Heart right ventricle (tissue), 16 donors: Measurements from ENCODE around the gene MTUS2. TPM values are rescaled to one million over a fixed set of nuclear protein-coding genes. Genes with fewer than 3 reads are reported as not detected.

ENCODE experiments used
- ATAC-seq, 8 donors: fragments of 200-7000 bp; cut with Tn5 transposase; one replicate each; pipeline ENCODE4 v1.9.1; 2020; ENCODE audit warnings: mild to moderate bottlenecking in 8 of 8, moderate library complexity in 8 of 8, moderate number of reproducible peaks in 1 of 8
- DNase-seq, 2 donors: peaks; one replicate each; pipeline ENCODE4 v3.0.0-alpha.2; 2020
- H3K27ac ChIP-seq, 10 donors: fragments of 200-600 bp; sonication (generic) in 2 of 10; one replicate each; pipeline versions ENCODE4 v1.5.0 to v1.8.0; 2020 to 2022; ENCODE audit warnings: mild to moderate bottlenecking in 3 of 10
- H3K27me3 ChIP-seq, 7 donors: fragments of 200-600 bp; one replicate each; pipeline ENCODE4 v1.8.0; 2021 to 2022; ENCODE audit warnings: mild to moderate bottlenecking in 2 of 7
- H3K36me3 ChIP-seq, 9 donors: fragments of 200-600 bp; sonication (generic) in 1 of 9; one replicate each; pipeline versions ENCODE4 v1.5.0 to v1.8.0; 2020 to 2022; ENCODE audit warnings: mild to moderate bottlenecking in 2 of 9
- H3K4me1 ChIP-seq, 9 donors: fragments of 200-600 bp; sonication (generic) in 1 of 9; one replicate each; pipeline versions ENCODE4 v1.5.0 to v1.8.0; 2020 to 2022; ENCODE audit warnings: mild to moderate bottlenecking in 4 of 9
- H3K4me3 ChIP-seq, 10 donors: fragments of 200-600 bp; sonication (generic) in 2 of 10; one replicate each; pipeline versions ENCODE4 v1.5.0 to v1.8.0; 2020 to 2022; ENCODE audit warnings: mild to moderate bottlenecking in 7 of 10, moderate library complexity in 2 of 10
- H3K9me3 ChIP-seq, 11 donors: fragments of 200-600 bp in 10 of 11; sonication (generic) in 2 of 11; one replicate each; pipeline versions ENCODE4 v1.5.0 to v1.8.0; 2013 to 2022; ENCODE audit warnings: mild to moderate bottlenecking in 2 of 11, control low read depth in 1 of 11, moderate library complexity in 1 of 11
- WGBS, 2 donors: extraction: QIAGEN DNeasy Blood & Tissue Kit; methylation state at CpG; one replicate each; pipeline ENCODE4 v1.1.7; 2013; ENCODE audit warnings: inconsistent platforms in 1 of 2; 5-methylcytosine and 5-hydroxymethylcytosine counted together
- intact Hi-C, 10 donors: fragments of 100-400 bp; cut with DNase I; formaldehyde crosslinking; loops; one replicate each; pipeline versions ENCODE4 v1.11.1 to v1.14.2; 2022
- polyA plus RNA-seq, 2 donors: library from polyadenylated mRNA; stranded (reverse); fragments of 200-250 nt; gene quantifications; one replicate each; pipeline ENCODE4 v1.2.3, GENCODE V29; 2013
- total RNA-seq, 10 donors: library from RNA; stranded (reverse); fragmentation: NEBNext Ultra II Directional in 3 of 10; extraction: Animal tissue kit (Norgen Biotek cat#: 25700) in 3 of 10; gene quantifications; one replicate each; pipeline versions ENCODE4 v1.2.1 to v1.2.4, GENCODE V29; 2021 to 2023
- TF ChIP-seq, protein P1 (sequence below), 9 donors: fragments of 200-600 bp; sonication (generic) in 2 of 9; IDR thresholded peaks; one replicate each; pipeline versions ENCODE4 v1.5.0 to v1.8.0; 2021 to 2022; ENCODE audit warnings: antibody characterized with exemption in 9 of 9, mild to moderate bottlenecking in 5 of 9, moderate library complexity in 1 of 9
- donor health status: Arrhythmogenic right ventricular cardiomyopathy.
- donor health status: ischemic (EF 13 %, LVEDD 7.1; RV severe dilation, severe dysfunction).
- donor health status: healthy with polysubstance abuse.
- donor health status: DM: no; HTN: yes; CAD: no.
- donor health status: DM: no; HTN: no; CAD: no.
- donor health status: ischemic (EF 25% LVEDD 6.9; RV normal size, moderate dysfunction).
- donor health status: ischemic (EF 25% LVEDD 5.7; RV mildly dilated, moderate dysfunction).
- donor health status: healthy.
- donor health status: DM: yes; HTN: yes; CAD: no.
- donor health status: Ischemic cardiomyopathy.
- donor health status: ischemic (EF 35%, LVEDD 5.7; RV mildly dilated, moderate dysfunction).
- donor health status: nonischemic (EF 11% LVEDD 7.7; RV severe dilation, severe dysfunction).
- donor health status: DM: yes; HTN: yes; CAD: no.
- donor health status: PGD.
- donor health status: ischemic (EF 29% LVEDD 5.4; RV normal size, mild dysfunction).
- donor health status: nonischemic (EF 23%, LVEDD 6.1; RV moderate dilation, normal function).

Gene MTUS2
- total and polyA plus RNA-seq, 12 donors, result 18.7 to 159 (median 65.6) TPM

DNA sequence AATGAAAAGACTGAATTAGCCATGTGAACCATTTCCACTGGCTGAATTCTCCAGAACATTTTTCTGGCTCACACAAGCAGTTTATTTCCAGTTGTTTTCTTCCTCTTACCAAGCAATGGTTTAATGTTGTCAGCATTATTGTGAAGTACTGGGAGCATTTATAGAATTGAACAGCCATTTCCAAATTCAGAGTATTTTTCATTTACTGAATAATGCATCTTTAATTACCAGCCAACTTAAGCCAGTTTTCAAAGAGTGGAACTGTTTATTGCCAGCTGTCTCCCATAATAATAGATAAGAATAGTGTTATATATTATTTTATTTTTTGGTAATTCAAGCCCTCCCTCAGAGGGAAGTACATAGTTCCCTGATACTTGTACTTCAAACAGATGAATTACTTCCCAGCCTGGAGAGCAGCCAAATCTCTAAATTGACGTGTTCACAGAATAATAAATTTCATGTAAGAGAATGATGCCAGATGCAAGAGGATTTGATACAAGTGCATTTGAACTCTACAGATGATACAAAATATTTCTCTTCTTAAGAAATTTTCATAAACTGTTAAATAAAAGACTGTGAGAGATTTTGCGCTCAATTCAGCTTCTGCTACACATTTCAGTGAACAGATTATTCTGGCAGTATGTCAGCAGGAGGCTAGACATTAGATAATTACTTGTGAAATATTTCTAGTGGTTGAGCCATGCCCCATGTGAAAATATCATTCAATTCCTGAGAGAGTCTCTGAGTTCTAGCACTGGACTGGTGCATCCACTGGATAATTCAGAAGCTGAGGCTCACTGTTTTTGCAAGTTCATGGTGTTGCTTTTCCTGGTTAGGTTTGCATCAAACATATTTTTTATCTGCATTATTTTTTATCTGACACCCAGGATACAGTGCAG, 459.5 kb downstream of the MTUS2 start:
- Histone ChIP-seq H3K9me3 (peaks cover 0 to 3% (median 0%) of the 10 kb centered on the region in 11 donors), H3K4me3 (no peak overlapping the region), H3K36me3 (no peaks in the 10 kb centered on the region), H3K27ac (no peak overlapping the region), H3K4me1 (peaks cover 0 to 14% (median 3%) of the 10 kb centered on the region in 9 donors), H3K27me3 (no peaks in the 10 kb centered on the region)
- TF ChIP-seq, protein P1, sequence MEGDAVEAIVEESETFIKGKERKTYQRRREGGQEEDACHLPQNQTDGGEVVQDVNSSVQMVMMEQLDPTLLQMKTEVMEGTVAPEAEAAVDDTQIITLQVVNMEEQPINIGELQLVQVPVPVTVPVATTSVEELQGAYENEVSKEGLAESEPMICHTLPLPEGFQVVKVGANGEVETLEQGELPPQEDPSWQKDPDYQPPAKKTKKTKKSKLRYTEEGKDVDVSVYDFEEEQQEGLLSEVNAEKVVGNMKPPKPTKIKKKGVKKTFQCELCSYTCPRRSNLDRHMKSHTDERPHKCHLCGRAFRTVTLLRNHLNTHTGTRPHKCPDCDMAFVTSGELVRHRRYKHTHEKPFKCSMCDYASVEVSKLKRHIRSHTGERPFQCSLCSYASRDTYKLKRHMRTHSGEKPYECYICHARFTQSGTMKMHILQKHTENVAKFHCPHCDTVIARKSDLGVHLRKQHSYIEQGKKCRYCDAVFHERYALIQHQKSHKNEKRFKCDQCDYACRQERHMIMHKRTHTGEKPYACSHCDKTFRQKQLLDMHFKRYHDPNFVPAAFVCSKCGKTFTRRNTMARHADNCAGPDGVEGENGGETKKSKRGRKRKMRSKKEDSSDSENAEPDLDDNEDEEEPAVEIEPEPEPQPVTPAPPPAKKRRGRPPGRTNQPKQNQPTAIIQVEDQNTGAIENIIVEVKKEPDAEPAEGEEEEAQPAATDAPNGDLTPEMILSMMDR (IDR thresholded peaks at IDR 0.05), result no peak
- WGBS, 2 donors, result 36 to 38% methylated on average over 2 of the region's 2 CpGs
- DNase-seq, result no peak
- peak in 1 of 8 donors; percentile 31 for ATAC-seq
- intact Hi-C loops, result no loop called here

- no peak overlapping the region for H3K4me3 ChIP-seq
- no peaks in the 10 kb centered on the region for H3K27me3 ChIP-seq
- TF ChIP-seq, protein P1 (IDR thresholded peaks at IDR 0.05), result no peak
- intact Hi-C loops, result no loop called here
- H3K9me3 ChIP-seq, result no peaks in the 10 kb centered on the region
- ATAC-seq (peak in 2 of 8 donors; percentile 15 to 57), DNase-seq (no peak)
- WGBS, 2 donors, result 67 to 69% methylated on average over 5 of the region's 5 CpGs
- H3K27ac ChIP-seq, result no peak overlapping the region
- peaks cover 0 to 14% (median 3%) of the 10 kb centered on the region in 9 donors for H3K4me1 ChIP-seq
- no peaks in the 10 kb centered on the region for H3K36me3 ChIP-seq
These were observed 461.9 kb downstream of the MTUS2 start for GRCh38 chr13:29281932-29282495.

- DNase-seq, result no peak
These were observed 464.6 kb downstream of the MTUS2 start for GRCh38 chr13:29284726-29285125.

GRCh38 chr13:29287237-29287636, 467.1 kb downstream of the MTUS2 start:
- no peak for DNase-seq

More at GRCh38 chr13:29284726-29285125, 464.6 kb downstream of the MTUS2 start:
- H3K4me3 ChIP-seq, result no peak overlapping the region
- H3K9me3 ChIP-seq, result no peaks in the 10 kb centered on the region
- H3K27ac ChIP-seq, result no peak overlapping the region
- TF ChIP-seq, protein P1 (IDR thresholded peaks at IDR 0.05), result no peak
- intact Hi-C loops, result no loop called here
- ATAC-seq, result no peak
- peaks cover 0 to 9% (median 0%) of the 10 kb centered on the region in 9 donors for H3K4me1 ChIP-seq
- H3K36me3 ChIP-seq, result no peaks in the 10 kb centered on the region
- H3K27me3 ChIP-seq, result no peaks in the 10 kb centered on the region

More at GRCh38 chr13:29287237-29287636, 467.1 kb downstream of the MTUS2 start:
- no peaks in the 10 kb centered on the region for H3K9me3 ChIP-seq
- H3K27me3 ChIP-seq, result no peaks in the 10 kb centered on the region
- no peak overlapping the region for H3K4me3 ChIP-seq
- no peak overlapping the region for H3K27ac ChIP-seq
- no peaks in the 10 kb centered on the region for H3K36me3 ChIP-seq
- 83 to 90% methylated on average over 5 of the region's 5 CpGs for WGBS, 2 donors
- intact Hi-C loops, result no loop called here
- no peaks in the 10 kb centered on the region for H3K4me1 ChIP-seq
- TF ChIP-seq, protein P1 (IDR thresholded peaks at IDR 0.05), result no peak
- no peak for ATAC-seq
